ENCODE measurements around the gene PPM1M.

PPM1M gene

DNA sequence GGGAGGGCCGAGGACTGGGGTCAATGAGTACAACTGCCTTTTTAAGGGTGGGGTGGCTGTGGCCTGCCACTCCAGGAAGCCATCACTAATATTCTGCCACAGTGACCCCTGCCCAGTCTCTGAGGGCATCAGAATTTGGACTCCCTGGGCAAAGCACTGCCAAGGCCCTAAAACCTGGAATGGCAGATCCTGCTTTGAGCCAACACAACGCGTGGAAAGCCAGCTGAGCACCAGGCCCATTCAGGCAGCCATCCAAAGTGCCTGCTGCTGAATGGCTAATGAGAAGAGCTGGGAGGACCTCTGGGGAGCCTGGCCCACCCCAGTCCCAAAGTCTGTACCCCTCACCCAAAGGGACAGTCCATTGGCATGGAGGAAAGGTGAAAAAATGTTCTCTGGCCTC is 11.6 kb upstream of the PPM1M start:
- peaks cover 0 to 40% of the 10 kb centered on the region in 2 experiments; a peak in 1 of 3 replicates for H3K36me3 ChIP-seq (ENCODE audit: control insufficient read depth in 2 of 2, insufficient read depth in 1 of 2, low read length in 2 of 2)
- H3K4me1 ChIP-seq (ENCODE audit: control insufficient read depth, insufficient read depth, low read length): no peaks in the 10 kb centered on the region
- no peaks in the 10 kb centered on the region for H3K9me3 ChIP-seq (ENCODE audit: control insufficient read depth, insufficient read depth, low read depth, low read length)
- no peak overlapping the region for H3K4me3 ChIP-seq (ENCODE audit: low read depth, low read length)
- TF ChIP-seq, protein P1, sequence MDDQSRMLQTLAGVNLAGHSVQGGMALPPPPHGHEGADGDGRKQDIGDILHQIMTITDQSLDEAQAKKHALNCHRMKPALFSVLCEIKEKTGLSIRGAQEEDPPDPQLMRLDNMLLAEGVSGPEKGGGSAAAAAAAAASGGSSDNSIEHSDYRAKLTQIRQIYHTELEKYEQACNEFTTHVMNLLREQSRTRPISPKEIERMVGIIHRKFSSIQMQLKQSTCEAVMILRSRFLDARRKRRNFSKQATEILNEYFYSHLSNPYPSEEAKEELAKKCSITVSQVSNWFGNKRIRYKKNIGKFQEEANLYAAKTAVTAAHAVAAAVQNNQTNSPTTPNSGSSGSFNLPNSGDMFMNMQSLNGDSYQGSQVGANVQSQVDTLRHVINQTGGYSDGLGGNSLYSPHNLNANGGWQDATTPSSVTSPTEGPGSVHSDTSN (CRISPR knock-in tag; IDR thresholded peaks at IDR 0.05): no peak
- TF ChIP-seq ZNF530 (tag by site-specific recombination; IDR thresholded peaks at IDR 0.05; ENCODE audit: low read depth) (no peak), ZNF140 (tag by site-specific recombination; IDR thresholded peaks at IDR 0.05) (no peak), ZNF335 (tag by site-specific recombination; conservative IDR thresholded peaks at IDR 0.05) (peak; percentile 28; the same call in 1 of the 2 replicates), ZNF423 (tag by site-specific recombination; IDR thresholded peaks at IDR 0.05) (no peak)
- ChIA-PET POLR2A (interaction anchor here (0.7 kb wide), 1 partner anchor 55 kb away, joined by 5 read pairs; no protein-coding TSS in a partner anchor), CTCF (interaction anchor here (0.6 to 3.0 kb wide), 3 partner anchors 14 to 140 kb away, joined by 3 to 23 read pairs (median 11); no protein-coding TSS in a partner anchor)
- H3K27ac ChIP-seq (ENCODE audit: extremely low read depth, low read depth, low read length): no peak overlapping the region

DNA sequence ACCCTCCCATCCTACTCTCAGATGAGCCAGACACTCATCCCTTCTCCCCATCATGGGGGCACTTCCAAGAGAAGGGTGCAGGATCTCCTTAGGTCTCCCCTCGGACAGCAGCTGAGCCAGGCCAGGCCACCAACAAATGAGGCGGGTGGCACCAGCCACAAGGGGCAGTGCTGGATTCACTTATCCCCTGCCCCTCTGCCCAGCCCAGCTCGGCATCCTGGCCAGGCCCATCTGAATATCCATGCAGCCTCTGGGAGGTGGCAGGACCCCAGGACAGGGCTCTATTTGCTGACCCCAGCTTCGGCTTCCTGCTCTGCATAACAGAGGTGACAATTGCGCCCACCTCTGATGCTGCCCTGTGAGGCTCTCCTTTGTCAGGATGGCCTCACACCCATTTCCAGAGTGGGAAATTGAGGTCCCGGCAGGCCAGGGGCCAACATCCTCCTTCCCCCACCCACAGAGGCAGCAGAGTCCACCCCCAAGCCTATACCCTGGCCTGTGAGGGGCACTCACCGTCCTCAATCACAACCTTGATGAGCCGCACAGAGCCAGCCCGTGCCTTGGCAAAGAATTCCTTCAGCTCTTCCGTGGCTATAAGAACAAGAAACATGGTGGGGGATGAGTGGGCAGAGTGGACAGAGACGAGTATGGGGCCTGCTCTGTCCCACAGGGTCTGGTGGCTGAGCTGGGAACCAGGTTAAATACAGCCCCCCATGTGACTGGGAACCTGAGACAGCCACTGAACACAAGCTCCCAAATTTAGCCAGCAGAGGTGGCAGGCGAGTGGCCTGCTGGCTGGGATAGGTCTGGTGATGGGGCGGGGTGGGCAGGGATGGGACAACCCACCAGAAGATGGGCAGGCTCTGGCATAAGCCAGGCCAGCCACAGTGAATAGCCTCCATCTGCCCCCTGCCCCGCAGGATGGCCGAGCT is 10.8 kb upstream of the PPM1M start:
- TF ChIP-seq ZNF670 (tag by site-specific recombination; IDR thresholded peaks at IDR 0.05; ENCODE audit: low read depth) (no peak), ZBTB17 (tag by site-specific recombination; IDR thresholded peaks at IDR 0.05) (no peak), ZNF214 (tag by site-specific recombination; IDR thresholded peaks at IDR 0.05; ENCODE audit: borderline replicate concordance) (no peak)
- Histone ChIP-seq H3K36me3 (ENCODE audit: control insufficient read depth in 2 of 2, insufficient read depth in 1 of 2, low read length in 2 of 2) (peaks cover 0 to 32% of the 10 kb centered on the region in 2 experiments; a peak in 1 of 3 replicates), H3K9me3 (ENCODE audit: control insufficient read depth, insufficient read depth, low read depth, low read length) (no peaks in the 10 kb centered on the region), H3K4me1 (ENCODE audit: control insufficient read depth, insufficient read depth, low read length) (no peaks in the 10 kb centered on the region), H3K27ac (ENCODE audit: extremely low read depth, low read depth, low read length) (no peak overlapping the region), H3K4me3 (ENCODE audit: low read depth, low read length) (no peak overlapping the region)
- ChIA-PET CTCF (interaction anchor here (0.6 to 3.0 kb wide), 5 partner anchors 14 to 1891 kb away, joined by 3 to 23 read pairs (median 3); no protein-coding TSS in a partner anchor), POLR2A (no interaction called here)

DNA sequence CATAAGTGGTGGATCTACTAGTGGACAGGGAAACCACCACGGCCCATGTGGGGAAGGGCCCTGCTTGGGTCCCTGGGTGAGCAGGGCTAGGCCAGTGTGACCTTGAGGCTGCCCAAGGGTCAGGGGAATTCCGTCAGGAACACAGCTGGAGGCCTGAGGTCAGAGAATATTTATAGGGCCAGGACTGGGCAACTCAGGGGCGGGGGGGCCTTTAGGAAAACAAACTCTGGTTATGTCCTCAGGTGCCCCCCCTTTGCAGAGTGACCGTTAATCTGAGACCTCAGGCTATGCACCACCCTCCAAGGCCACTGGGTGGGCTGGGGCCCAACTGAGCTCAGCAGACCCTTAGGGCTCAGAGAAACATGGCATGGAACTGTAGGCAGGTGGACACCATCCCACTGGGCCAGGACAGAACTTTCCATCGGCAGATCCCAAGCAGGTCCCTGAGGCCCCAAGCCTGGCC is 9.1 kb upstream of the PPM1M start:
- Histone ChIP-seq H3K4me3 (ENCODE audit: low read depth, low read length) (no peak overlapping the region), H3K36me3 (ENCODE audit: control insufficient read depth in 2 of 2, insufficient read depth in 1 of 2, low read length in 2 of 2) (peaks cover 0 to 15% of the 10 kb centered on the region in 2 experiments; a peak in 1 of 3 replicates), H3K9me3 (ENCODE audit: control insufficient read depth, insufficient read depth, low read depth, low read length) (no peaks in the 10 kb centered on the region), H3K27ac (ENCODE audit: extremely low read depth, low read depth, low read length) (no peak overlapping the region), H3K4me1 (ENCODE audit: control insufficient read depth, insufficient read depth, low read length) (no peaks in the 10 kb centered on the region)
- ChIA-PET CTCF (interaction anchor here (0.6 to 3.2 kb wide), 4 partner anchors 12 to 103 kb away, joined by 3 to 23 read pairs (median 7); no protein-coding TSS in a partner anchor), POLR2A (interaction anchor here (0.7 kb wide), 1 partner anchor 100 kb away, joined by 3 read pairs; no protein-coding TSS in a partner anchor)
- no peak for TF ChIP-seq ZNF132 (tag by site-specific recombination; IDR thresholded peaks at IDR 0.05; ENCODE audit: borderline replicate concordance)
- no peak for TF ChIP-seq ZNF354C (tag by site-specific recombination; IDR thresholded peaks at IDR 0.05; ENCODE audit: borderline replicate concordance, low read depth)
- no peak for TF ChIP-seq ZNF274 (IDR thresholded peaks at IDR 0.05; ENCODE audit: low read length)
- TF ChIP-seq ZNF274 (tag by site-specific recombination; IDR thresholded peaks at IDR 0.05; ENCODE audit: borderline replicate concordance): no peak
- TF ChIP-seq ZNF24 (tag by site-specific recombination; IDR thresholded peaks at IDR 0.05): no peak
- no peak for TF ChIP-seq ZNF223 (tag by site-specific recombination; IDR thresholded peaks at IDR 0.05)
- no peak for TF ChIP-seq ZNF610 (tag by site-specific recombination; IDR thresholded peaks at IDR 0.05; ENCODE audit: borderline replicate concordance)
- TF ChIP-seq ZNF140 (tag by site-specific recombination; IDR thresholded peaks at IDR 0.05): no peak
- TF ChIP-seq, protein P2, sequence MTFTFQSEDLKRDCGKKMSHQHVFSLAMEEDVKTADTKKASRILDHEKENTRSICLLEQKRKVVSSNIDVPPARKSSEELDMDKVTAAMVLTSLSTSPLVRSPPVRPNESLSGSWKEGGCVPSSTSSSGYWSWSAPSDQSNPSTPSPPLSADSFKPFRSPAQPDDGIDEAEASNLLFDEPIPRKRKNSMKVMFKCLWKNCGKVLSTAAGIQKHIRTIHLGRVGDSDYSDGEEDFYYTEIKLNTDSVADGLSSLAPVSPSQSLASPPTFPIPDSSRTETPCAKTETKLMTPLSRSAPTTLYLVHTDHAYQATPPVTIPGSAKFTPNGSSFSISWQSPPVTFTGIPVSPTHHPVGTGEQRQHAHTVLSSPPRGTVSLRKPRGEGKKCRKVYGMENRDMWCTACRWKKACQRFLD (tag by site-specific recombination; IDR thresholded peaks at IDR 0.05): no peak
- TF ChIP-seq ZEB2 (tag by site-specific recombination; IDR thresholded peaks at IDR 0.05): no peak
- no peak for TF ChIP-seq ZNF394 (tag by site-specific recombination; IDR thresholded peaks at IDR 0.05; ENCODE audit: borderline replicate concordance)
- TF ChIP-seq, protein P3, sequence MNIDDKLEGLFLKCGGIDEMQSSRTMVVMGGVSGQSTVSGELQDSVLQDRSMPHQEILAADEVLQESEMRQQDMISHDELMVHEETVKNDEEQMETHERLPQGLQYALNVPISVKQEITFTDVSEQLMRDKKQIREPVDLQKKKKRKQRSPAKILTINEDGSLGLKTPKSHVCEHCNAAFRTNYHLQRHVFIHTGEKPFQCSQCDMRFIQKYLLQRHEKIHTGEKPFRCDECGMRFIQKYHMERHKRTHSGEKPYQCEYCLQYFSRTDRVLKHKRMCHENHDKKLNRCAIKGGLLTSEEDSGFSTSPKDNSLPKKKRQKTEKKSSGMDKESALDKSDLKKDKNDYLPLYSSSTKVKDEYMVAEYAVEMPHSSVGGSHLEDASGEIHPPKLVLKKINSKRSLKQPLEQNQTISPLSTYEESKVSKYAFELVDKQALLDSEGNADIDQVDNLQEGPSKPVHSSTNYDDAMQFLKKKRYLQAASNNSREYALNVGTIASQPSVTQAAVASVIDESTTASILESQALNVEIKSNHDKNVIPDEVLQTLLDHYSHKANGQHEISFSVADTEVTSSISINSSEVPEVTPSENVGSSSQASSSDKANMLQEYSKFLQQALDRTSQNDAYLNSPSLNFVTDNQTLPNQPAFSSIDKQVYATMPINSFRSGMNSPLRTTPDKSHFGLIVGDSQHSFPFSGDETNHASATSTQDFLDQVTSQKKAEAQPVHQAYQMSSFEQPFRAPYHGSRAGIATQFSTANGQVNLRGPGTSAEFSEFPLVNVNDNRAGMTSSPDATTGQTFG (tag by site-specific recombination; IDR thresholded peaks at IDR 0.05; ENCODE audit: borderline replicate concordance): no peak
- TF ChIP-seq, protein P4, sequence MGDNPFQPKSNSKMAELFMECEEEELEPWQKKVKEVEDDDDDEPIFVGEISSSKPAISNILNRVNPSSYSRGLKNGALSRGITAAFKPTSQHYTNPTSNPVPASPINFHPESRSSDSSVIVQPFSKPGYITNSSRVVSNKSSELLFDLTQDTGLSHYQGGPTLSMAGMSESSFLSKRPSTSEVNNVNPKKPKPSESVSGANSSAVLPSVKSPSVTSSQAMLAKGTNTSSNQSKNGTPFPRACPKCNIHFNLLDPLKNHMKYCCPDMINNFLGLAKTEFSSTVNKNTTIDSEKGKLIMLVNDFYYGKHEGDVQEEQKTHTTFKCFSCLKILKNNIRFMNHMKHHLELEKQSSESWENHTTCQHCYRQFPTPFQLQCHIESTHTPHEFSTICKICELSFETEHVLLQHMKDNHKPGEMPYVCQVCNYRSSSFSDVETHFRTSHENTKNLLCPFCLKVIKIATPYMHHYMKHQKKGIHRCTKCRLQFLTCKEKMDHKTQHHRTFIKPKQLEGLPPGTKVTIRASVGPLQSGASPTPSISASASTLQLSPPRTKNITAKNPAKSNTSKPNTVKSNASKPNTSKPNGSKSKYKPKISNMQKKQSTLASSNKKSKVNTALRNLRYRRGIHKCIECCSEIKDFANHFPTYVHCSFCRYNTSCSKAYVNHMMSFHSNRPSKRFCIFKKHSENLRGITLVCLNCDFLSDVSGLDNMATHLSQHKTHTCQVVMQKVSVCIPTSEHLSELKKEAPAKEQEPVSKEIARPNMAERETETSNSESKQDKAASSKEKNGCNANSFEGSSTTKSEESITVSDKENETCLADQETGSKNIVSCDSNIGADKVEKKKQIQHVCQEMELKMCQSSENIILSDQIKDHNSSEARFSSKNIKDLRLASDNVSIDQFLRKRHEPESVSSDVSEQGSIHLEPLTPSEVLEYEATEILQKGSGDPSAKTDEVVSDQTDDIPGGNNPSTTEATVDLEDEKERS (tag by site-specific recombination; IDR thresholded peaks at IDR 0.05): no peak

Data from HEK293 (cell line).